ENCODE results near the gene RIC3.

RIC3 gene

DNA sequence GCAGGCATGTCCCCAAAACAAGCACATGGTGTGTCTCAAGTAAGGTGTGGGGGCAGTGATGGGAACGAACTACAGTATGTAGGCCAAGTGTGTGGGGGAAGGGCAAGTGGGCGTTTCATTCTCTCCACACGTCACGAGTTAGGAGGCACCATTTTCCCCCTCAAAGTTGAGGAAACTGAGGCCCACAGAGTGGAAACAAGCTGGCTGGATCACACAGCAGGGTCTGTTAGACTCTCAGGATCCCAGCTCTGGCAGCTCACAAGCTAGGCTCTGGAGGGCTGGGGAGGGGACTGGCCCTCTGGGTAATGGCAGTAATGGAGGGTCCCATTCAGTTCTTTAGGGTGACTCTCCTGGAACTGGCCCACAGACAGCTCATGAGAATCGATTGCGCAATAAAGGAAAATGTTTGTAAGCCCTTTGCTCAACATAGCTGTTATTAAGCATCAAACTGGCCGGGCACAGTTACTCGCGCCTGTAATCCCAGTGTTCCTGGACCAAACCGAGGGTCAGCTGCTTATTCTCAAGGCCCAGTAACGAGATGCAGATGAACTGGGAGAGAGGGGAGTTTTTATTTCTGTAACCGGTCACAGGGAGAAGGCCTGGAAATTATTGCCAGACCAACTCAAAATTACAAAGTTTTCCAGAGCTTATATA is 111.9 kb downstream of the RIC3 start:
- in situ Hi-C loops (cut with HindIII; ENCODE audit: low sequenced_read_pairs) = no loop called here

All from DLD1 (cell line).